HG03432 (cell line): ENCODE results near the gene NME1.
"Not testable (repeated sequence)": the region's sequence is repeated elsewhere in the genome, so short reads cannot be mapped to it uniquely, and the experiment has no call there.

ENCODE experiments used
- ATAC-seq: cut with Tn5 transposase; IDR thresholded peaks from one replicate; pipeline ENCODE4 v1.9.1; 2021; ENCODE audit warnings: mild to moderate bottlenecking, moderate library complexity; ENCODE audit not compliant: unreplicated experiment

Gene NME1

GRCh38 chr17:51144266-51145022 lies 8.9 kb upstream of the NME1 start:
- no peak for ATAC-seq

- ATAC-seq = peak; percentile 62
These were observed 5.7 kb upstream of the NME1 start for GRCh38 chr17:51147650-51148049.

DNA sequence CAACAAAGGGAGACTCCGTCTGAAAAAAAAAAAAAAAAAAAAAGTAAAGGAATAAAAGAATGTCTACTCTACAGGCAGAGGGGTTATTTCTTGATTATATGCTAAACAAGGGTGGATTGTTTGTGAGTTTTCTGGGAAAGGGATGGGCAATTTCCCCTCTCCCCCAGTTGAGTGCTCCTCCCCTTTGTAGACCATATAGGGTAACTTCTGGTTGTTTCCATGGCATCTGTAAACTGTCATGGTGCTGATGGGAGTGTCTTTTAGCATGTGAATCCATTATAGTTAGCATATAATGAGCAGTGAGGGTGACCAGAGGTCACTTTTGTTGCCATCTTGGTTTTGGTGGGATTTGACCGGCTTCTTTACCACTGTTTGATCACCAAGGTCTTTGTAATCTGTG lies 4.2 kb upstream of the NME1 start:
- ATAC-seq = no peak

DNA sequence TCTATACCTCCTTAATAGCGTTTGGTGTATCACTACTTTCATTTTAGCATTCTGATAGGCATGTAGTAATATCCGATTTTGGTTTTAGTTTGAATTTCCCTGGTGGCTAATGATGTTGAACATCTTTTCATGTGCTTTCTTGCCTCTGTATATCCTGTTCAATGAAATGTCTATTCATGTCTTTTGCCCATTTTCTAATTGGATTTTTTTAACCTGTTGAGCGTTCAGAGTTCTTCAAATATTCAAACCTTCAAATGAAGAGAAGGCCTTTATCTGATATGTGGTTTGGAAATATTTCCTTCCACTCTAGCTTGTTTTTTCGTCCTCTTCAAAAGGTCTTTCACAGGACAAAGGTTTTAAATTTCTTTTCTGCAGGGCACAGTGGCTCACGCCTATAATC lies 2.4 kb upstream of the NME1 start:
- ATAC-seq = no peak

DNA sequence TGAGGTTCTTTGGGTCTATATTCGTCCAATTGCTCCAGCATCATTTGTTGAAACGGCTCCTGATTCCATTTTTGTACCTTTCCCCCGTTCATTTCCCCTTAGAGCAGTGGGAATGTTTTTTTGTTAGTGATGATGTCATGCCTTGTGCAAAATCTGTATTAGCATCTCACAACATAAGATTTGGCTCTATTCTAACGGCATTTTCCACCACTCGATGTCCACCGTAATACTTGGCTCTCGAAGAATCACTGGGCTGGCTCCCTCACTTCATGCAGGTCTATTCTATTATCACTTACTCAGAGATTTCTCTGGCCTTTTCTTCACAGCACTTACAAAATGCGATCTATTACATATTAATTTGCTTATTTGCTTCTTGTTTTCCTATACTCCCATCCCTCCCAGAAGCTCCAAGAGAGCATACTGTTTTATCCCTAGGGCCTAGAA lies 571 bp upstream of the NME1 start:
- peak; percentile 2 for ATAC-seq

DNA sequence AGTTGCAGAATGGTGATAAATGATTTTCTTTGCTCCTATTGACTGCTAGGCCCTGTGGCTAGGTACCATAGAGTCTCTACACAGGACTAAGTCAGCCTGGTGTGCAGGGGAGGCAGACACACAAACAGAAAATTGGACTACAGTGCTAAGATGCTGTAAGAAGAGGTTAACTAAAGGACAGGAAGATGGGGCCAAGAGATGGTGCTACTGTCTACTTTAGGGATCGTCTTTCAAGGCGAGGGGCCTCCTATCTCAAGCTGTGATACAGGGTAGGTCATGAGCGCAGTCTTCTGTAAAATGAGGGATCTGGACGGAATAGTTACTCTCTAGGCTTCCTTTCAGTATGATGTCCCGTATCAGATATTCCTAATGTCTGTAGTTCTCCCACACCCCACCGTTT lies 817 bp downstream of the NME1 start:
- ATAC-seq = no peak

DNA sequence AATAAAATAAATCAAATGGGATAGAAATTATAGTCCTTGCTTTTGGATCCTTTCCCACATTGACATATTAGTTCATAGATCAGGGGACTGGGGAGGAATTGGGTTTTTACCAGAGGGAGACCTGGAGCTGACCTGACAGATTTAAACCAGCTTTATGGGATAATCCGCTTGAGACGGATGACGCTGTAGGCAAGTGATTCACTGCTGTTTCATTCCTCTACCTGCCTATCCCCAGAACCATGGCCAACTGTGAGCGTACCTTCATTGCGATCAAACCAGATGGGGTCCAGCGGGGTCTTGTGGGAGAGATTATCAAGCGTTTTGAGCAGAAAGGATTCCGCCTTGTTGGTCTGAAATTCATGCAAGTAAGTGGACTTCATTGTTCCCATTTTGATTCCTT lies 2.1 kb downstream of the NME1 start:
- no peak for ATAC-seq

DNA sequence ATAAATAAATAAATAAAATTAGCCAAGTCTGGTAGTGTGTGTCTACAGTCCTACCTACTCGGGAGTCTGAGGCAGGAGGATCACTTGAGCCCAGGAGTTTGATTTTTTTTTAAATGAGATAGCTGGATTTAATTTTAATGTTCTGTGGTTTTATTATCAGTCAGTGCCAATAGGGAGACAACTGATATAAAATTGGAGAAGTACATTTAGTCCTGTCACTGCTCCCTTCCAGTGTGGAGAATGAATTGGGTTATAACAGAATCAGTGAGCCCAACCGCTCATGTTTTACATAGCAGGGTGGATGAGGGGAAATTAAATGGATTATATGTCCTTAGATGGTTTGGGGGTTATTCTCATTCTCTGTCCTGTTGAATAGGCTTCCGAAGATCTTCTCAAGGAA lies 6.2 kb downstream of the NME1 start:
- ATAC-seq = no peak

DNA sequence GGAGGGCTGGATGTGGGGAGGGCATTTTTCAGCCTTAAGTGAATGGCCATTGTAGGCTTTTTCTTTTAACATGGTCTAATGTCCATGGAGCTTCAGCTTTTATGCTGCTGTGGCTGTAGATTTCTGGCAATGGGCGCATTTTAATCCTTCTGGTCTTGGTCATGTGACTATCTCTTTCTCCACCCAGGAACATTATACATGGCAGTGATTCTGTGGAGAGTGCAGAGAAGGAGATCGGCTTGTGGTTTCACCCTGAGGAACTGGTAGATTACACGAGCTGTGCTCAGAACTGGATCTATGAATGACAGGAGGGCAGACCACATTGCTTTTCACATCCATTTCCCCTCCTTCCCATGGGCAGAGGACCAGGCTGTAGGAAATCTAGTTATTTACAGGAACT lies 8.2 kb downstream of the NME1 start:
- no peak for ATAC-seq

DNA sequence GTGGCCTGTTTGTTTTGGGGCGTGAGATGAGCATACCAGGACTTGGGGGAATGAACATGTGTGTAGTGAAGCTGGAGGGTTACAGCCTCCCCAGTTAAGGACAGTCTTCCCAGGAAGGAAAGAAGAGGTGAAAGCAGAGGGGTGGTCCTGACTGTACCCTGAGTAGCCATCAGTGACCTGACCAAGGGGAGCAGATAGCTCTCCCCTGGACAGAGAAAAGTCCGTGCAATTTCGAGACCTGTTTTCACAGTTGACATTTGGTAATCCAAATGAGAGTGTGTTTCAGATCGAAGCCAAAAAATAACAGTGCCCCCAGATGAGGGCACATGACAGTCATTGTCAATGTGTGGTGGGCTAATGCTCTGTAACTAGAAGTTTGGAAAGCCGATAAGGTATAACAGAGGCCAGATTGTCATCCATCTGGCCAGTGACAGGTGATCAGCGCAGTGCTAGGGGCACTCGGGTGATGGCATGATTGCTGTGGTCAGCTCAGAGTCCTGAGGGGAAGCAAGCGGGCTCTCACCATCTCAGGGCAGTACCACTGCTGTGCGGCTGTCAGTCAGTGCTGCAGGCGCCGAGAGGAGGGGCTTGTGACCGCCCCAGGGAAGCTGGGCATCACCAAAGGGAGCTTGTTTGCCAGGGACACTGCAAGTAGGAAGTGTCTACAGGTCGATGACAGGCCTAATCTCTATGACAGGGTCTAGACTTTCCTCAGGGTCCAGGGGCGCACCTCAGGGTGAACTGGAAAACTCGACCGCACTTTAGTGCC lies 11.7 kb downstream of the NME1 start:
- no peak for ATAC-seq

DNA sequence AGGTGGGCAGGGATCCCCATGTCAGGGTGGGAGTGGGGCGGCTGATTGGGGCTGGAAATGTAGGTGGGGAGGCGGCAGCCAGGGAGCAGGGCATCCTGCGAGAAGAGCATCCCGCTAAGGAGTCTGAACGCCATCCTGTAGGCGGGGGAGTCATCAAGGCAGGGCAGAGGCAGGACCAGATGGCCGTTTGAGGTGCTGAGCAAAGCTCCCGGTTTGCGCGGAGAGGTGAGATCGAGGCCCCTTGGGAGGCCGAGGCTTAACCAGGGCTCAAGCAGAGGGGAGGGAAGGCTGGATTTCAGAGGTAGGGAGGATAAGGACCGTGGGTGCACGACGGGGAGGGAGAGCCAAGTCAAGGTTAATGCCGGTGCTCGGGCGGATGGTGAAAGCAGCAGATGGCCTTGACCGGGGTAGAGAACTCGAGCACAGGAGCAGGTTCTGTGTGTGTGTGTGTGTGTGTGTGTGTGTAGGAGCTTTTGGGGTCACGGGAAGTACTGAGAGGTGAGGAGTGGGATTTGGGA lies 12.4 kb downstream of the NME1 start:
- ATAC-seq = peak; percentile 0

DNA sequence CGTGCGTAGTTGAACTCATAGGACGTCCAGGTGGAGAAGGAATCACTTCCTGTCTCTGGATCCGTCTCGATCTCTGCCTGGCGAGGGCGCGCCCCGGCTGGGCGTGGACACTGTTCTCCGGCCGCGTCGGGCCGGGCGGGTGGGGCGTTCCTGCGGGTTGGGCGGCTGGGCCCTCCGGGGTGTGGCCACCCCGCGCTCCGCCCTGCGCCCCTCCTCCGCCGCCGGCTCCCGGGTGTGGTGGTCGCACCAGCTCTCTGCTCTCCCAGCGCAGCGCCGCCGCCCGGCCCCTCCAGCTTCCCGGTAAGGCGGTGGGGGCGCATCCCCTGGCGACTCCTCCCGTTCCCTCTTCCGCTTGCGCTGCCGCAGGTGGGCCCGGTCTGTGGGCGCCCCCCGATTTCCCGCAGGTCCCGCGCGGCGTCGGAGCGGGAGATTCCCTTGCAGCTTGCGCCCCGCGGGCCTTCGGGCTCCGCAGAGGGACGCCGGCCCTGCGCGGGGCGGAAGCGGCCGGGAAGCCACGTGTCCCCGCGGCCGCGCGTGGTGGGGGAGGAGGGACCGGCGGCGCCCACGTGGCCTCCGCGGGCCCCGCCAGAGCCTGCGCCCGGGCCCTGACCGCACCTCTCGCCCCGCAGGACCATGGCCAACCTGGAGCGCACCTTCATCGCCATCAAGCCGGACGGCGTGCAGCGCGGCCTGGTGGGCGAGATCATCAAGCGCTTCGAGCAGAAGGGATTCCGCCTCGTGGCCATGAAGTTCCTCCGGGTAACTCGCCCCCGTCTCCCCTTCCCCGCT lies 13.0 kb downstream of the NME1 start, which contains the start of gene NME2:
Gene NME2, plus strand, starts transcription at position 214 of the 789 bp plus-strand sequence. Its CDS starts 420 bp downstream, at position 634.
- ATAC-seq = peak; percentile 93

GRCh38 chr17:51166987-51167931 lies 13.9 kb downstream of the NME1 start:
- ATAC-seq = peak; percentile 59

GRCh38 chr17:51169340-51169739 lies 16.0 kb downstream of the NME1 start:
- ATAC-seq = no peak

- ATAC-seq = no peak
These were observed 17.4 kb downstream of the NME1 start for GRCh38 chr17:51170736-51171135.

- not testable (repeated sequence) for ATAC-seq
These were observed 18.7 kb downstream of the NME1 start for GRCh38 chr17:51172030-51172429.

DNA sequence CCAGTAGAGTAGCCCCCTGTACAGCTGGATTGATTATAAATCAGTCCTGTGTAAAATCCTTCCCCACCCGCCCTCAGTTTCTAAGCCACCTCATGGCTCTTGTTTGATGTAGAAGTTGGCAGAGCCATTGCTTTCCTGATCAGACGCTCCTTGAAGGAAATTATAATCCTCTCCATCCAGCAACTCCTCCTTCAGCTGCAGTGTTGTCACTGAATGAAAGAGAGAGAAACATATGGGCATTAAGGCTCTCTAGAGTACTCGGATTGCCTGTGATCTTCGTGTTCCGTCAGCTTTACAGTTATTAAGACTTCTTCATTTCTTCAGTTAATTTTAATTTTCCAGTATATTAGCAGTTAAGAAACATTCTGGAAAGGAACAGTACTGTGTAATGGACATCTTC lies 27.1 kb downstream of the NME1 start:
- ATAC-seq = no peak

GRCh38 chr17:51184124-51184523 lies 30.8 kb downstream of the NME1 start:
- no peak for ATAC-seq

DNA sequence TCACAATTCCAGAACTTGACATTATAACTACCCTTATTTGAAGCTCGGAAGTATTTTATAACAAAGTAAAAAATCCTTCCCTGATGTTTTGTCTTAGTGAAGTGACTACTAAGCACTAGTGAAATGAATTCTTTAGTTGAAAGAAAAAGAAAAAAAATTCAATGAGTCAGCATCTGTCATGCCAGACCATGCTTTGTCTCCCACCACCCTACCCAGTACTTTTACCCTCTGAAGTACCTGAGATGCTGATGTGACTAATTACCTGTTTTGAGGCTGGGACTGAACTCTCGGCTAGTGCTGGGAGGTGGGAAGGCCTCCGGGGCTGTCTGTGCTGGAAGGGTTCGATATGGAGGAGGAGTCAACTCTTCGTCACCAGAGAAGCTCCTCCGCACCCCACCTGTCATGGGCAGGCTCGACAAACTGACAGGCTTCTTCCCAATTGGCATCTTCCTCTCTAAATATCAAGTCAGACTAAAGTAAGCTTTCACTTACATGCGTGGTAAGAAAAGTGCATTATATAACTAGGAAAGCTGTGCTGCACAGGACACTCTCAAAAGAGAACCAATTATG lies 32.5 kb downstream of the NME1 start:
- no peak for ATAC-seq
